Kasumi-1 (cell line): ENCODE results near the gene CTPS2.

Source experiments
- DNase-seq, 2 experiments: peaks; one replicate each; lab custom pipeline; 2025; lab: John Stamatoyannopoulos, UW

Gene CTPS2

GRCh38 chrX:16559206-16559619, 153.3 kb downstream of the CTPS2 start:
- no peak for DNase-seq

- no peak for DNase-seq
These were observed 154.0 kb downstream of the CTPS2 start for GRCh38 chrX:16558489-16558888.

GRCh38 chrX:16552546-16552945, 159.9 kb downstream of the CTPS2 start:
- DNase-seq: no peak

GRCh38 chrX:16547644-16548043, 164.8 kb downstream of the CTPS2 start:
- no peak for DNase-seq

GRCh38 chrX:16544969-16545368, 167.5 kb downstream of the CTPS2 start:
- DNase-seq: no peak
